GM12892 (cell line): ENCODE measurements around the gene STAC.

ENCODE experiments used
- POLR2A ChIP-seq: IDR thresholded peaks from 2 replicates; pipeline ENCODE4 v1.6.1; 2011; ENCODE audit warnings: low read depth, low read length, control low read depth
- POLR2AphosphoS5 ChIP-seq: IDR thresholded peaks from 2 replicates; pipeline ENCODE4 v1.6.1; 2011; ENCODE audit warnings: low read depth, low read length, control low read depth

- TF ChIP-seq POLR2A (no peak), POLR2AphosphoS5 (no peak)
These were observed 66.8 kb downstream of the STAC start for GRCh38 chr3:36447061-36447460.
